ENCODE measurements around the gene PLN. TPM values are rescaled to one million over a fixed set of nuclear protein-coding genes. Genes with fewer than 3 reads are reported as not detected.

Gene PLN
- polyA plus RNA-seq, 3 donors: 0.28 TPM; not detected in 2

DNA sequence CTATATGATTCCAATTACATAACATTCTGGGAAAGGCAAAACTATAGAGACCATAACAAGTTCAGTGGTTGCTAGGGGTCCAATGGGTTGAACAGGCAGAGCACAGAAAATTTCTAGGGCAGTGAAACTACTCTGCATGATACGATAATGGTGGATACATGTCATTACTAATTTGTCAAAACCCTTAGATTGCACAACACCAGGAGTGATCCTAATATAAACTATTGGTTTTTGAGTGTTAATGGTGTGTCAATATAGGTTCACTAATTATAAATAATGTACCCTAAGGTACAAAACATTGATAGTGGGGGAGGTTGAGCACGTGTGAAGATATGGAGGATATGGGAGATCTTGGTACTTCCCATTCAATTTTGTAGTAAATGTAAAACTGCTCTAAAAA, 42.4 kb upstream of the PLN start:
- no CpG with 5 or more reads among the region's 2 CpGs for WGBS (ENCODE audit: insufficient coverage)
- no peak overlapping the region for H2AFZ ChIP-seq (ENCODE audit: insufficient read depth, low read depth, low read length, poor library complexity, severe bottlenecking)
- no peaks in the 10 kb centered on the region for H3K27me3 ChIP-seq (ENCODE audit: control insufficient read depth in 2 of 2, insufficient read depth in 2 of 2, low read length in 2 of 2)
- H3K79me2 ChIP-seq (ENCODE audit: insufficient read depth, low read length): no peaks in the 10 kb centered on the region
- no peak for DNase-seq
- no peak overlapping the region for H3K27ac Mint-ChIP-seq
- intact Hi-C loops (cut with micrococcal nuclease): no loop called here
- H3K36me3 Mint-ChIP-seq: peaks cover 38 to 47% of the 10 kb centered on the region in 2 donors
- TF ChIP-seq, protein P1, sequence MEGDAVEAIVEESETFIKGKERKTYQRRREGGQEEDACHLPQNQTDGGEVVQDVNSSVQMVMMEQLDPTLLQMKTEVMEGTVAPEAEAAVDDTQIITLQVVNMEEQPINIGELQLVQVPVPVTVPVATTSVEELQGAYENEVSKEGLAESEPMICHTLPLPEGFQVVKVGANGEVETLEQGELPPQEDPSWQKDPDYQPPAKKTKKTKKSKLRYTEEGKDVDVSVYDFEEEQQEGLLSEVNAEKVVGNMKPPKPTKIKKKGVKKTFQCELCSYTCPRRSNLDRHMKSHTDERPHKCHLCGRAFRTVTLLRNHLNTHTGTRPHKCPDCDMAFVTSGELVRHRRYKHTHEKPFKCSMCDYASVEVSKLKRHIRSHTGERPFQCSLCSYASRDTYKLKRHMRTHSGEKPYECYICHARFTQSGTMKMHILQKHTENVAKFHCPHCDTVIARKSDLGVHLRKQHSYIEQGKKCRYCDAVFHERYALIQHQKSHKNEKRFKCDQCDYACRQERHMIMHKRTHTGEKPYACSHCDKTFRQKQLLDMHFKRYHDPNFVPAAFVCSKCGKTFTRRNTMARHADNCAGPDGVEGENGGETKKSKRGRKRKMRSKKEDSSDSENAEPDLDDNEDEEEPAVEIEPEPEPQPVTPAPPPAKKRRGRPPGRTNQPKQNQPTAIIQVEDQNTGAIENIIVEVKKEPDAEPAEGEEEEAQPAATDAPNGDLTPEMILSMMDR (IDR thresholded peaks at IDR 0.05): no peak
- H3K9me3 ChIP-seq (replicated peaks in 1 of 2; ENCODE audit: control insufficient read depth in 1 of 2, insufficient read depth in 1 of 2, low read length in 2 of 2): no peaks in the 10 kb centered on the region
- no peak overlapping the region for H3K4me2 ChIP-seq (replicated peaks; ENCODE audit: extremely low read depth, low read length, poor library complexity, severe bottlenecking)
- H3K9ac ChIP-seq (ENCODE audit: insufficient read depth, low read length, poor library complexity, severe bottlenecking): no peak overlapping the region
- no peaks in the 10 kb centered on the region for H3K4me1 Mint-ChIP-seq
- H3K27me3 Mint-ChIP-seq (ENCODE audit: low read depth in 3 of 3): no peaks in the 10 kb centered on the region
- H3K4me3 Mint-ChIP-seq: no peak overlapping the region
- H3K36me3 ChIP-seq (replicated peaks in 1 of 2; ENCODE audit: control insufficient read depth in 1 of 2, insufficient read depth in 2 of 2, low read length in 2 of 2): peaks cover 16 to 54% of the 10 kb centered on the region in 2 donors
- peaks cover 68% of the 10 kb centered on the region for H4K20me1 ChIP-seq (ENCODE audit: insufficient read depth, low read length)
- H3K27ac ChIP-seq (ENCODE audit: low read depth in 1 of 2, low read length in 2 of 2): no peak overlapping the region
- H3K4me3 ChIP-seq (replicated peaks in 1 of 3; ENCODE audit: low read depth in 2 of 3, low read length in 3 of 3): no peak overlapping the region
- H3K4me1 ChIP-seq (ENCODE audit: control insufficient read depth in 1 of 2, insufficient read depth in 2 of 2, low read length in 2 of 2): no peaks in the 10 kb centered on the region
- peaks cover 0 to 6% (median 4%) of the 10 kb centered on the region in 7 donors for H3K9me3 Mint-ChIP-seq

DNA sequence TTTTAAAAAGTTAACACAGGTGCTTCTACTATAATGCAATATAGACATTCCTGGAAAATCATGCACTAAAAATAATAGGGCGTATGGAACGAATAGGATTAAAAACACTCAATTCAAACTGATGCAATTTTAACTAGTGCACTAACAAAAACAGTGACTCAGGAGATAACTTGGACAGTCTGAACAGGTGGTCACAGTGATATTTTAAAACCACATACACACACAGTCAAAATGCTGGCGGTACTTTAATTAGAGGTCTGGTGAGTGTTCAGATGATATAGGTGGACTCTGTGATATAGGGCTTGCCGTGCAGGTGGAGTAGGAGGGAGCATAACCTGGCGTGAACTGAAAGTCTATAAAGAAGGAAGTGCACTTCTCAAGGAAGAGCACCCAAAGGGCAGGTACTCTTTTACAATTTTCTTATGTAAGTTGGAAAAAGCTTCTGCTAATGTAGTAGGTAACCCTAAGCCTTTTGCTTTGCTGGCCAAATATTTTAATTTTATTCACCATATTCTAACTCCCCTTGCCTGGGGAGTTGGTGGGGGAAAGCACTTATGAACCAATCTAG, 41.9 kb upstream of the PLN start:
- Mint-ChIP-seq H3K4me3 (no peak overlapping the region), H3K36me3 (peaks cover 35 to 43% of the 10 kb centered on the region in 2 donors), H3K27me3 (ENCODE audit: low read depth in 3 of 3) (no peaks in the 10 kb centered on the region), H3K27ac (peak overlapping the region in 1 of 7 donors; percentile 37), H3K9me3 (peaks cover 0 to 3% (median 2%) of the 10 kb centered on the region in 7 donors), H3K4me1 (no peaks in the 10 kb centered on the region)
- H3K36me3 ChIP-seq (replicated peaks in 1 of 2; ENCODE audit: control insufficient read depth in 1 of 2, insufficient read depth in 2 of 2, low read length in 2 of 2): peaks cover 18 to 54% of the 10 kb centered on the region in 2 donors
- no peak overlapping the region for H3K4me2 ChIP-seq (replicated peaks; ENCODE audit: extremely low read depth, low read length, poor library complexity, severe bottlenecking)
- intact Hi-C loops (cut with micrococcal nuclease): no loop called here
- H3K4me3 ChIP-seq (replicated peaks in 1 of 3; ENCODE audit: low read depth in 2 of 3, low read length in 3 of 3): no peak overlapping the region
- no peak overlapping the region for H2AFZ ChIP-seq (ENCODE audit: insufficient read depth, low read depth, low read length, poor library complexity, severe bottlenecking)
- H3K79me2 ChIP-seq (ENCODE audit: insufficient read depth, low read length): no peaks in the 10 kb centered on the region
- TF ChIP-seq, protein P1 (IDR thresholded peaks at IDR 0.05): no peak
- 100% methylated on average over 4 of the region's 5 CpGs for WGBS (ENCODE audit: insufficient coverage)
- no peak overlapping the region for H3K27ac ChIP-seq (ENCODE audit: low read depth in 1 of 2, low read length in 2 of 2)
- no peaks in the 10 kb centered on the region for H3K4me1 ChIP-seq (ENCODE audit: control insufficient read depth in 1 of 2, insufficient read depth in 2 of 2, low read length in 2 of 2)
- DNase-seq: no peak
- H3K9me3 ChIP-seq (replicated peaks in 1 of 2; ENCODE audit: control insufficient read depth in 1 of 2, insufficient read depth in 1 of 2, low read length in 2 of 2): no peaks in the 10 kb centered on the region
- no peaks in the 10 kb centered on the region for H3K27me3 ChIP-seq (ENCODE audit: control insufficient read depth in 2 of 2, insufficient read depth in 2 of 2, low read length in 2 of 2)
- H3K9ac ChIP-seq (ENCODE audit: insufficient read depth, low read length, poor library complexity, severe bottlenecking): no peak overlapping the region
- peaks cover 66% of the 10 kb centered on the region for H4K20me1 ChIP-seq (ENCODE audit: insufficient read depth, low read length)

Measured in CD14-positive monocyte (primary cell).